Raji (cell line): ENCODE results near the gene TREM2.

Source experiments
- POLR2A ChIP-seq: IDR thresholded peaks from 2 replicates; pipeline ENCODE4 v1.6.1; 2011; ENCODE audit warnings: low read depth, low read length, control low read depth; ENCODE audit not compliant: insufficient read depth

TREM2 gene

GRCh38 chr6:41132254-41132653, 30.7 kb downstream of the TREM2 start:
- TF ChIP-seq POLR2A, result no peak

DNA sequence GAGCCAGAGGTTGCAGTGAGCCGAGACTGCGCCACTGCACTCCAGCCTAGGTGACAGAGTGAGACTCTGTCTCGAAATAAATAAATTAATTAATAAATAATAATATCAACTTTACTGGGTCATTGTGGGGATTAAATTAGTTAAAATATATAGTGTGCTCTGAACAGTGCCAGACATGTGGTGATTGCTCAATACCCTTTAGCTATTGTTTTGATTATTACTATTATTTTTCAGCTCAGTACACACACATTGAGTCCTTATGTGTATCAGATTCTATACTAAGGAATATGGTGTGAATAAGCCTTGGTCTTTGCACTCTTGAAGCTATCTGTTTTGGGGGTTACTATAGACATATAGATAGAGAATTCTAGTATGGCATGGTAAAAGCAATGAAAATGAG, 37.6 kb downstream of the TREM2 start:
- TF ChIP-seq POLR2A, result no peak

GRCh38 chr6:41122918-41123317, 40.0 kb downstream of the TREM2 start:
- no peak for TF ChIP-seq POLR2A

- no peak for TF ChIP-seq POLR2A
These were observed 40.5 kb downstream of the TREM2 start for GRCh38 chr6:41122373-41122772.

- no peak for TF ChIP-seq POLR2A
These were observed 42.9 kb downstream of the TREM2 start for GRCh38 chr6:41120058-41120457.

GRCh38 chr6:41119508-41119907, 43.4 kb downstream of the TREM2 start:
- no peak for TF ChIP-seq POLR2A

DNA sequence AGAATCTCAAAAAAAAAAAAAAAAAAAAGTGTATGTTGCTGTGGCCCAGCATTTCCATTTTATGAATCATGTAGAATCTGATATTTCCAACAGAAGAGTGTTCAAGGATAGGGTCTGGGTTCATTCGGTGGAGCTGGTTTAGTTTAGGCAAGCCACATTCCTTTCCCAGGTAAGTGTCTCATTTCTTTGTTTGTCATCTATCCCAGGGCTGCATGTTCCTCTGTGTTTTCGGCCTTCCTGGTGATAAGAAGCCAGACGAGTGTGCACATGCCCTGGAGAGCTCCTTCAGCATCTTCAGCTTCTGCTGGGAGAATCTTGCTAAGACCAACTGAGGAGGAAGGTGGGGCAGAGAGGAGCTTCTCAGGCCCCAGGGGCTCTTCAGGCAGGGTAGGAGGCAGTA, 51.9 kb downstream of the TREM2 start:
- TF ChIP-seq POLR2A, result no peak
